HEK293 (cell line): ENCODE measurements around the gene CACNA1C.

Experiments
- CTCF ChIA-PET: fragments of 350-600 bp; formaldehyde crosslinking; extraction: SDS; loops from one replicate; lab custom pipeline; 2021; ENCODE audit warnings: antibody characterized with exemption; lab: Yijun Ruan, JAX
- POLR2A ChIA-PET: fragments of 300-600 bp; formaldehyde crosslinking; extraction: SDS; loops from one replicate; lab custom pipeline; 2020; ENCODE audit warnings: antibody characterized with exemption, inconsistent platforms; lab: Yijun Ruan, JAX
- H3K27ac ChIP-seq: fragments of 200-500 bp; sonication (Bioruptor generic); 2 replicates; pipeline ENCODE4 v1.5.1; 2014; ENCODE audit warnings: low read depth, low read length, control low read depth, inconsistent platforms; ENCODE audit errors: extremely low read depth
- H3K36me3 ChIP-seq, 2 experiments: fragments of 200-500 bp in 1 of 2; sonication (Bioruptor generic) in 1 of 2; 1 replicate in 1 of 2; 2 replicates in 1 of 2; pipeline ENCODE4 v1.5.1; 2014 to 2017; ENCODE audit warnings: inconsistent platforms in 2 of 2, low read length in 2 of 2; ENCODE audit not compliant: control insufficient read depth in 2 of 2, insufficient read depth in 1 of 2
- H3K4me1 ChIP-seq: fragments of 200-500 bp; sonication (Bioruptor generic); 2 replicates; pipeline ENCODE4 v1.5.1; 2014; ENCODE audit warnings: mild to moderate bottlenecking, low read length, inconsistent platforms; ENCODE audit not compliant: control insufficient read depth, insufficient read depth
- H3K4me3 ChIP-seq: 2 replicates; pipeline ENCODE4 v1.5.1; 2011; ENCODE audit warnings: low read depth, mild to moderate bottlenecking, control low read depth, low read length, moderate library complexity
- H3K9me3 ChIP-seq: fragments of 200-500 bp; sonication (Bioruptor generic); 2 replicates; pipeline ENCODE4 v1.5.1; 2014; ENCODE audit warnings: low read depth, low read length, inconsistent platforms; ENCODE audit not compliant: control insufficient read depth, insufficient read depth
- GLIS2 ChIP-seq: fragments of 450-650 bp; formaldehyde crosslinking; IDR thresholded peaks from 2 replicates; pipeline ENCODE4 v1.5.1; 2016; ENCODE audit warnings: missing biosample characterization, missing genetic modification characterization
- KLF9 ChIP-seq: fragments of 450-650 bp; formaldehyde crosslinking; IDR thresholded peaks from 2 replicates; pipeline ENCODE4 v1.5.1; 2016; ENCODE audit warnings: missing biosample characterization, missing genetic modification characterization, low read depth
- MEIS1 ChIP-seq: sonication (generic); formaldehyde crosslinking; IDR thresholded peaks from 2 replicates; pipeline ENCODE4 v1.8.1; 2022; ENCODE audit warnings: missing genetic modification reagents, mild to moderate bottlenecking, borderline replicate concordance
- MZF1 ChIP-seq: fragments of 450-650 bp; formaldehyde crosslinking; IDR thresholded peaks from 2 replicates; pipeline ENCODE4 v1.5.1; 2017; ENCODE audit warnings: missing biosample characterization, missing genetic modification characterization, borderline replicate concordance
- SALL2 ChIP-seq: fragments of 450-650 bp; formaldehyde crosslinking; IDR thresholded peaks from 2 replicates; pipeline ENCODE4 v1.5.0; 2017; ENCODE audit warnings: missing biosample characterization, mild to moderate bottlenecking, missing genetic modification characterization, borderline replicate concordance
- SCRT2 ChIP-seq: fragments of 450-650 bp; formaldehyde crosslinking; IDR thresholded peaks from 2 replicates; pipeline ENCODE4 v1.5.1; 2016; ENCODE audit warnings: missing biosample characterization, missing genetic modification characterization
- ZBTB1 ChIP-seq: fragments of 450-650 bp; formaldehyde crosslinking; IDR thresholded peaks from 2 replicates; pipeline ENCODE4 v1.5.1; 2016; ENCODE audit warnings: missing biosample characterization, missing genetic modification characterization
- ZBTB21 ChIP-seq: fragments of 450-650 bp; formaldehyde crosslinking; IDR thresholded peaks from 2 replicates; pipeline ENCODE4 v1.5.1; 2017; ENCODE audit warnings: missing biosample characterization, missing genetic modification characterization
- ZNF138 ChIP-seq: fragments of 450-650 bp; formaldehyde crosslinking; IDR thresholded peaks from 2 replicates; pipeline ENCODE4 v1.5.1; 2016; ENCODE audit warnings: missing biosample characterization, missing genetic modification characterization, borderline replicate concordance
- ZNF292 ChIP-seq: fragments of 450-650 bp; formaldehyde crosslinking; IDR thresholded peaks from 2 replicates; pipeline ENCODE4 v1.5.1; 2016; ENCODE audit warnings: low read depth, missing biosample characterization, missing genetic modification characterization, borderline replicate concordance
- ZNF350 ChIP-seq: fragments of 450-650 bp; formaldehyde crosslinking; IDR thresholded peaks from 2 replicates; pipeline ENCODE4 v1.5.0; 2017; ENCODE audit warnings: missing biosample characterization, mild to moderate bottlenecking, missing genetic modification characterization
- ZNF37A ChIP-seq: fragments of 450-650 bp; IDR thresholded peaks from 2 replicates; pipeline ENCODE4 v1.5.1; 2018; ENCODE audit warnings: missing biosample characterization, missing genetic modification characterization
- ZNF623 ChIP-seq: fragments of 450-650 bp; formaldehyde crosslinking; IDR thresholded peaks from 2 replicates; pipeline ENCODE4 v1.5.1; 2016; ENCODE audit warnings: missing biosample characterization, missing genetic modification characterization
- ZNF664 ChIP-seq: fragments of 450-650 bp; formaldehyde crosslinking; IDR thresholded peaks from 2 replicates; pipeline ENCODE4 v1.5.1; 2016; ENCODE audit warnings: missing biosample characterization, missing genetic modification characterization
- ZNF777 ChIP-seq: fragments of 450-650 bp; formaldehyde crosslinking; IDR thresholded peaks from 2 replicates; pipeline ENCODE4 v1.5.1; 2017; ENCODE audit warnings: missing biosample characterization, missing genetic modification characterization, borderline replicate concordance
- ZNF792 ChIP-seq: fragments of 450-650 bp; formaldehyde crosslinking; IDR thresholded peaks from 2 replicates; pipeline ENCODE4 v1.5.1; 2016; ENCODE audit warnings: missing biosample characterization, missing genetic modification characterization
- ZNF837 ChIP-seq: fragments of 450-650 bp; formaldehyde crosslinking; IDR thresholded peaks from 2 replicates; pipeline ENCODE4 v1.5.1; 2016; ENCODE audit warnings: missing biosample characterization, missing genetic modification characterization
- TF ChIP-seq, protein P1 (sequence below): fragments of 450-650 bp; formaldehyde crosslinking; IDR thresholded peaks from 2 replicates; pipeline ENCODE4 v1.5.1; 2016; ENCODE audit warnings: missing biosample characterization, missing genetic modification characterization
- TF ChIP-seq, protein P2 (sequence below): fragments of 450-650 bp; formaldehyde crosslinking; IDR thresholded peaks from 2 replicates; pipeline ENCODE4 v1.5.1; 2017; ENCODE audit warnings: missing biosample characterization, missing genetic modification characterization
- TF ChIP-seq, protein P3 (sequence below): fragments of 450-650 bp; formaldehyde crosslinking; IDR thresholded peaks from 2 replicates; pipeline ENCODE4 v1.5.1; 2017; ENCODE audit warnings: missing biosample characterization, missing genetic modification characterization
- TF ChIP-seq, protein P4 (sequence below): IDR thresholded peaks from 2 replicates; pipeline ENCODE4 v1.6.1; 2011; ENCODE audit warnings: mild to moderate bottlenecking, low read depth, low read length, borderline replicate concordance
- TF ChIP-seq, protein P5 (sequence below): fragments of 450-650 bp; formaldehyde crosslinking; IDR thresholded peaks from 2 replicates; pipeline ENCODE4 v1.5.1; 2016; ENCODE audit warnings: missing biosample characterization, missing genetic modification characterization

Gene CACNA1C

DNA sequence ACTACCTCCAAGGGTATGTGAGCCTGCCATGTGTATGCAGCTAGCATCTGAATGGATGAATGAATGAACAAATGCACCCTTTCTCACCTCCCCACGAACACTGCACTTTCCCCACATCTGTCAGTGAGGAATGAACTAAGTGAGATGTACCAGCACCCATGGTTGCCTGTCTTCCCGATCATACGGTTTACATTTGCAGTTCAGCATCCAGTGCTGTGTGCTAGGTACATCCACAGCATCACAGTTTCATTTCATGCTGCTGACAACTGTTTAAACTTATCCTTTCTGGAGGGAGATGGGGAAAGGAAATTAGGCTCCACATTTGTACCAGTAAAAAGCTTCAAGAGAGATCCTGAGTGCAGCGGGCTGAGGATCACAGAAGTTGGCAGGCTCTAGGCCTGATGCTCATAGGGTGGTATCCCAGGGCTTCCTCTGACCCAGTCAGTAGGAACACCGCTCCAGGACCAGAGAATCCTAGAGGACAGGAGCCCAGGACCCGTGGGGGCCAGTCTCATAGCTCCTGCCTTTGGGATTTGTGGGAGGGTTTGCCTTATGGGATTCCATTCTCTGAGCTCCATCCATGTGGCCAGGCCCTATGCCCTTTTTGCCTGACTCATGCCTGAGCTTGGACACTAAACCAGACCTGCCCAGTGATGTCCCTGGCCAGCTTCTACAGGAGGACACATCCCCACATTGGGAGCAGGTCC is 294.5 kb downstream of the CACNA1C start:
- Histone ChIP-seq H3K4me1 (no peaks in the 10 kb centered on the region), H3K27ac (no peak overlapping the region), H3K36me3 (no peaks in the 10 kb centered on the region), H3K4me3 (no peak overlapping the region), H3K9me3 (no peaks in the 10 kb centered on the region)
- CTCF ChIA-PET, result interaction anchor here (0.6 kb wide), 1 partner anchor 278 kb away, joined by 3 read pairs; no protein-coding TSS in a partner anchor
- TF ChIP-seq, protein P1, sequence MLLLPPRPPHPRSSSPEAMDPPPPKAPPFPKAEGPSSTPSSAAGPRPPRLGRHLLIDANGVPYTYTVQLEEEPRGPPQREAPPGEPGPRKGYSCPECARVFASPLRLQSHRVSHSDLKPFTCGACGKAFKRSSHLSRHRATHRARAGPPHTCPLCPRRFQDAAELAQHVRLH, result no peak
- no peak for TF ChIP-seq ZBTB1
- no peak for TF ChIP-seq ZNF350 (tag by site-specific recombination)
- POLR2A ChIA-PET, result no interaction called here

DNA sequence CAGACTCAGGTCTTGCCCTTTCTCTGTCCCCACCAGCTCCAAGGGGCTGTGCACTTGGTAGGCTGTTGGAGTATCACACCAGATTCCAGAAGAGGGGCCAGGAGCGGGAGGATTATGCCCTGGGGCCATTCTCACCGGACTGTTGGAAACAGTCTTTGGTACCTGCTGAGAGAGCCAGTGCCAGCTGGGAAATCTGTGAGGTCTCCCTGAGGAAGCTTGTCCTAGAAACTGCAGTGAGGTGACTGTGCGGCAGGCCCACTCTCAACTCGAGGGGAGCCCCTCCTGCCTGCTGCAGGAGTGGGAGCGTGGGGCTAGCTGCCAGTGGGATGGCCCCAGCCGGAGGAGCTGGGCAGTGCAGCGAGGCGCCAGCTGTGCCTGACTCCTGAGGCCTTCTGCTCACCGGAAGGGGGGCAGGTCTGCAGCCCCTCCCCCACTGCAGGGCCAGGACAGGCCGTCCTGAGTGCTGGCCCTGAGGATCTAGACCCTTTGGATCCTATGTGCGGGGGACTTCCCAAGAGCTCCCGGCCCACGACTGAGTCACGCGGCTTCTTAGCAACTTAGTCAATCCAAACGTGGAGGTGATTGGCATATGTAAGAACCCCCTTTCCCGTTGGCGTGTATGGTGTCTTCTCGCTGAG is 295.2 kb downstream of the CACNA1C start:
- H3K9me3 ChIP-seq, result no peaks in the 10 kb centered on the region

DNA sequence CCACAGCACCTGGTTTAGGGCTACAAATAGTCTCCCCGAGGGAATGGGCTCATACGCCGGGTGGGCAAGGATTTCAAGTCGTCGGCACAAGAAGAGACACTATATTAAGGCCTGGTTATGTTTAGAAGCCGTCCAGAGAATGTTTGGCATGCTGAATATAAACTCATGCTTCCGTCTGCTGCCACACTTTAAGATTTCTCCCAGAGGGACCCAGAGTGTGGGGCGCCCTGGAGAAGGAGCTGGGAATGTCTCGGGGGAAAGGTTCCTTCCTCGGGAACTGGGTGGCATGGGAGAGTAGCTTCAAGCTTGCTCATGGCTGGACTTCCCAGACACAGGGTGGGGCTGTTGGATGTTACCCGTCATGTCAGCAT is 295.7 kb downstream of the CACNA1C start:
- POLR2A ChIA-PET, result no interaction called here
- no peaks in the 10 kb centered on the region for H3K36me3 ChIP-seq
- no peaks in the 10 kb centered on the region for H3K4me1 ChIP-seq
- H3K9me3 ChIP-seq, result no peaks in the 10 kb centered on the region
- TF ChIP-seq ZBTB21 (tag by site-specific recombination), result no peak
- no peak overlapping the region for H3K4me3 ChIP-seq
- no peak overlapping the region for H3K27ac ChIP-seq
- CTCF ChIA-PET, result no interaction called here

More for the DNA sequence above, 295.2 kb downstream of the CACNA1C start:
- TF ChIP-seq MEIS1 (CRISPR knock-in tag) (no peak), ZNF792 (no peak), ZNF664 (tag by site-specific recombination) (no peak), ZNF777 (tag by site-specific recombination) (no peak), ZNF623 (tag by site-specific recombination) (no peak), GLIS2 (tag by site-specific recombination) (no peak), SALL2 (tag by site-specific recombination) (no peak)
- TF ChIP-seq, protein P2, sequence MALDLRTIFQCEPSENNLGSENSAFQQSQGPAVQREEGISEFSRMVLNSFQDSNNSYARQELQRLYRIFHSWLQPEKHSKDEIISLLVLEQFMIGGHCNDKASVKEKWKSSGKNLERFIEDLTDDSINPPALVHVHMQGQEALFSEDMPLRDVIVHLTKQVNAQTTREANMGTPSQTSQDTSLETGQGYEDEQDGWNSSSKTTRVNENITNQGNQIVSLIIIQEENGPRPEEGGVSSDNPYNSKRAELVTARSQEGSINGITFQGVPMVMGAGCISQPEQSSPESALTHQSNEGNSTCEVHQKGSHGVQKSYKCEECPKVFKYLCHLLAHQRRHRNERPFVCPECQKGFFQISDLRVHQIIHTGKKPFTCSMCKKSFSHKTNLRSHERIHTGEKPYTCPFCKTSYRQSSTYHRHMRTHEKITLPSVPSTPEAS (tag by site-specific recombination), result no peak
- CTCF ChIA-PET, result interaction anchor here (0.6 kb wide), 1 partner anchor 277 kb away, joined by 3 read pairs; no protein-coding TSS in a partner anchor
- no peaks in the 10 kb centered on the region for H3K4me1 ChIP-seq
- POLR2A ChIA-PET, result no interaction called here
- H3K27ac ChIP-seq, result no peak overlapping the region
- H3K36me3 ChIP-seq, result no peaks in the 10 kb centered on the region
- no peak overlapping the region for H3K4me3 ChIP-seq

DNA sequence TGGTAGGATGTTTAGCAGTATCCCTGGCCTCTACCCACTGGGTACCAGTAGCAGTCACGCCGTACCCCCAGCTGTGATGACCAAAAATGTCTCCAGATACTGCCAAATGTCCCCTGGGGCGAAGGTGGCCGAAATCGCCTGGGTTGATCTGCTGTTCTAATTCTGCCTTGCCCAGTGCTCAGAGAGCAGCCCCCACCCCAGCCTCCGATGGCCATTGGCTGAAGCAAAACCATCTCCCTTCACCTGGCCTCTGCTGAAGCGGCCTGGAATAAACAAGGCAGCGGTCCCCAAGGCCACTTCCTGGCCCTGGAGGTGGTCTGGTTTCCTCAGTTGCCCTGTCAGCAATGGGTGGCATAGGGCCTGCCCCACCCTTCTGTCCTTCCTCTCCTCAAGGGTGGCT is 298.4 kb downstream of the CACNA1C start:
- POLR2A ChIA-PET, result no interaction called here
- Histone ChIP-seq H3K4me1 (no peaks in the 10 kb centered on the region), H3K36me3 (no peaks in the 10 kb centered on the region), H3K27ac (no peak overlapping the region), H3K9me3 (no peaks in the 10 kb centered on the region), H3K4me3 (no peak overlapping the region)
- CTCF ChIA-PET, result no interaction called here
- no peak for TF ChIP-seq SCRT2 (tag by site-specific recombination)
- TF ChIP-seq ZNF138, result no peak
- TF ChIP-seq, protein P3, sequence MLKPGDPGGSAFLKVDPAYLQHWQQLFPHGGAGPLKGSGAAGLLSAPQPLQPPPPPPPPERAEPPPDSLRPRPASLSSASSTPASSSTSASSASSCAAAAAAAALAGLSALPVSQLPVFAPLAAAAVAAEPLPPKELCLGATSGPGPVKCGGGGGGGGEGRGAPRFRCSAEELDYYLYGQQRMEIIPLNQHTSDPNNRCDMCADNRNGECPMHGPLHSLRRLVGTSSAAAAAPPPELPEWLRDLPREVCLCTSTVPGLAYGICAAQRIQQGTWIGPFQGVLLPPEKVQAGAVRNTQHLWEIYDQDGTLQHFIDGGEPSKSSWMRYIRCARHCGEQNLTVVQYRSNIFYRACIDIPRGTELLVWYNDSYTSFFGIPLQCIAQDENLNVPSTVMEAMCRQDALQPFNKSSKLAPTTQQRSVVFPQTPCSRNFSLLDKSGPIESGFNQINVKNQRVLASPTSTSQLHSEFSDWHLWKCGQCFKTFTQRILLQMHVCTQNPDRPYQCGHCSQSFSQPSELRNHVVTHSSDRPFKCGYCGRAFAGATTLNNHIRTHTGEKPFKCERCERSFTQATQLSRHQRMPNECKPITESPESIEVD, result no peak
- TF ChIP-seq KLF9 (tag by site-specific recombination), result no peak
- TF ChIP-seq ZNF837, result no peak
- TF ChIP-seq ZNF292, result no peak
- TF ChIP-seq ZNF37A (tag by site-specific recombination), result no peak
- no peak for TF ChIP-seq MZF1
- TF ChIP-seq, protein P4, sequence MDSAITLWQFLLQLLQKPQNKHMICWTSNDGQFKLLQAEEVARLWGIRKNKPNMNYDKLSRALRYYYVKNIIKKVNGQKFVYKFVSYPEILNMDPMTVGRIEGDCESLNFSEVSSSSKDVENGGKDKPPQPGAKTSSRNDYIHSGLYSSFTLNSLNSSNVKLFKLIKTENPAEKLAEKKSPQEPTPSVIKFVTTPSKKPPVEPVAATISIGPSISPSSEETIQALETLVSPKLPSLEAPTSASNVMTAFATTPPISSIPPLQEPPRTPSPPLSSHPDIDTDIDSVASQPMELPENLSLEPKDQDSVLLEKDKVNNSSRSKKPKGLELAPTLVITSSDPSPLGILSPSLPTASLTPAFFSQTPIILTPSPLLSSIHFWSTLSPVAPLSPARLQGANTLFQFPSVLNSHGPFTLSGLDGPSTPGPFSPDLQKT, result no peak
- TF ChIP-seq, protein P5, sequence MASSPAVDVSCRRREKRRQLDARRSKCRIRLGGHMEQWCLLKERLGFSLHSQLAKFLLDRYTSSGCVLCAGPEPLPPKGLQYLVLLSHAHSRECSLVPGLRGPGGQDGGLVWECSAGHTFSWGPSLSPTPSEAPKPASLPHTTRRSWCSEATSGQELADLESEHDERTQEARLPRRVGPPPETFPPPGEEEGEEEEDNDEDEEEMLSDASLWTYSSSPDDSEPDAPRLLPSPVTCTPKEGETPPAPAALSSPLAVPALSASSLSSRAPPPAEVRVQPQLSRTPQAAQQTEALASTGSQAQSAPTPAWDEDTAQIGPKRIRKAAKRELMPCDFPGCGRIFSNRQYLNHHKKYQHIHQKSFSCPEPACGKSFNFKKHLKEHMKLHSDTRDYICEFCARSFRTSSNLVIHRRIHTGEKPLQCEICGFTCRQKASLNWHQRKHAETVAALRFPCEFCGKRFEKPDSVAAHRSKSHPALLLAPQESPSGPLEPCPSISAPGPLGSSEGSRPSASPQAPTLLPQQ, result no peak
